ENCODE results near the gene RBMS3.
"Not testable (repeated sequence)": the region's sequence is repeated elsewhere in the genome, so short reads cannot be mapped to it uniquely, and the experiment has no call there.

The RBMS3 gene

DNA sequence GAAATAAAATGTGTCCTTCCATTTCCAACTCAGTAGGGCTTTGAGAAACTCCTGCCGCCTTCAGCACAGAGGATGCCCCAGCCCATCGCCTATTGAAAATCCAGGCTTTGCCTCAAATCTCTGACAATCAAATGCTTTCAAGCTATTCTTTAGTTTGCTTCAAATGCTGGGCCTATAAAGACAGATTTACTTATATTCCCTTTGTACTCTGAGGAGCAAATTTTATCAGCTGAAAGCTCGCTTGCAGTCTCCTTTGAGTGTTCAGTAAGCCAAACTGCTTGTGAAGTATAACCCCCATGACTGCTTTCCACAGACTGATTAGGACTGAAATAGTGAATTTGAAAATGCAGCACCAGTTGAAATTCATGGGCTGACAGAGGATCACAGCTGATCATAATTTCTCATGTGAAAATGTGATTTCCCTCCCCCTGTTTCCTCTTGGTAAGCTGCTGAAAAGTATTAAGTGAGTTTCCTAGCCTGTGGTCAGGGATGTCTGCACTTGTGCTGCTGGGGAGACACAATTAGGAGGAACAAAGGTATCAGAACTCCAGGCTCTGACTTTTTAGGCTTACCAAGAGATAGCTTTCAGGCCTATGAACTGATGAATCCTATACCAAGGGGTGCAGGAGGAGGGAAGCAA is 762.2 kb downstream of the RBMS3 start:
- no peak overlapping the region for H3K27ac Mint-ChIP-seq
- no peaks in the 10 kb centered on the region for H3K4me1 Mint-ChIP-seq (ENCODE audit: low read depth)
- no peak overlapping the region for H3K4me3 Mint-ChIP-seq
- H3K9me3 Mint-ChIP-seq, result no peaks in the 10 kb centered on the region
- no peaks in the 10 kb centered on the region for H3K36me3 Mint-ChIP-seq (ENCODE audit: low read depth)
- H3K27me3 Mint-ChIP-seq (ENCODE audit: low read depth), result peaks cover 25% of the 10 kb centered on the region

GRCh38 chr3:30044515-30044914 is 763.6 kb downstream of the RBMS3 start:
- Mint-ChIP-seq H3K36me3 (ENCODE audit: low read depth) (no peaks in the 10 kb centered on the region), H3K4me1 (ENCODE audit: low read depth) (no peaks in the 10 kb centered on the region), H3K27me3 (ENCODE audit: low read depth) (peaks cover 27% of the 10 kb centered on the region), H3K27ac (no peak overlapping the region), H3K9me3 (no peaks in the 10 kb centered on the region), H3K4me3 (no peak overlapping the region)

GRCh38 chr3:30048431-30048830 is 767.6 kb downstream of the RBMS3 start:
- Mint-ChIP-seq H3K27ac (no peak overlapping the region), H3K27me3 (ENCODE audit: low read depth) (peaks cover 12% of the 10 kb centered on the region), H3K36me3 (ENCODE audit: low read depth) (no peaks in the 10 kb centered on the region), H3K4me1 (ENCODE audit: low read depth) (no peaks in the 10 kb centered on the region), H3K4me3 (no peak overlapping the region), H3K9me3 (no peaks in the 10 kb centered on the region)

DNA sequence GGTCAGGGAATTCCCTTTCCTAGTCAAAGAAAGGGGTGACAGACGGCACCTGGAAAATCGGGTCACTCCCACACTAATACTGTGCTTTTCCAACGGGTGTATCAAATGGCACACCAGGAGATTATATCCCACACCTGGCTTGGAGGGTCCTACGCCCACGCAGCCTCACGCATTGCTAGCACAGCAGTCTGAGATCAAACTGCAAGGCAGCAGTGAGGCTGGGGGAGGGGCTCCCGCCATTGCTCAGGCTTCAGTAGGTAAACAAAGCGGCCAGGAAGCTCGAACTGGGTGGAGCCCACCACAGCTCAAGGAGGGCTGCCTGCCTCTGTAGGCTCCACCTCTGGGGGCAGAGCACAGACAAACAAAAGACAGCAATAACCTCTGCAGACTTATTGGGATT is 769.2 kb downstream of the RBMS3 start:
- H3K4me3 Mint-ChIP-seq; H3K9me3 Mint-ChIP-seq; H3K4me1 Mint-ChIP-seq (ENCODE audit: low read depth); H3K36me3 Mint-ChIP-seq (ENCODE audit: low read depth); H3K27ac Mint-ChIP-seq: not testable (repeated sequence)
- H3K27me3 Mint-ChIP-seq (ENCODE audit: low read depth), result peaks cover 12% of the 10 kb centered on the region

DNA sequence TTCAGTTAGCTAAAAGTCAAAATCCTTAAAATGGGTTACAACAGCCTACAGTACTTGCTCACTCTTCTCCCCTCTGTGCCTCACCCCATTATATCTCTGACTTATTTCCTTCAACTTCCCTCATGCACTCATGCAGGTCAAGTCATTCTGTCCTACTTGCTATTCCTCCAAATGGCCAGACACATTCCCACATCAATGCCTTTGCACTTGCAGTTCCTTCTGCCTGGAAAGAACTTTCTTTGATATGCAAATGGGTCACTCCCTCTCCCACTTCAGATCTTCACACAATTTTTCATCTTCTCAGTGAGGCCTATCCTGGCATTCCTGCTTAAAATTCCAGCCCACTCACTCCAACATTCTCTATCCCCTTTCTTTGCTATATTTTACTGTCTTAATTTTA is 778.4 kb downstream of the RBMS3 start:
- Mint-ChIP-seq H3K27me3 (ENCODE audit: low read depth) (peaks cover 7% of the 10 kb centered on the region), H3K4me3 (no peak overlapping the region), H3K36me3 (ENCODE audit: low read depth) (no peaks in the 10 kb centered on the region), H3K4me1 (ENCODE audit: low read depth) (no peaks in the 10 kb centered on the region), H3K27ac (no peak overlapping the region), H3K9me3 (no peaks in the 10 kb centered on the region)

All from T-helper 1 cell treated with Interleukin-12 subunit alpha and Interleukin-12 subunit beta and Interleukin-4 antibody, amounts not matched to agents 30 μg/mL and 1 μg/mL, for 36 hours (primary cell).